Pancreas (tissue), 10 donors: ENCODE results near the gene PIP5K1B. TPM values are rescaled to one million over a fixed set of nuclear protein-coding genes. Genes with fewer than 3 reads are reported as not detected.

Experiments used
- ATAC-seq, 4 donors: fragments of 200-7000 bp; cut with Tn5 transposase; one replicate each; pipeline versions ENCODE4 v1.8.0 to v1.9.1; 2020; ENCODE audit warnings: mild to moderate bottlenecking in 4 of 4, moderate library complexity in 4 of 4
- DNase-seq, 6 donors: peaks; one replicate each; pipeline ENCODE4 v3.0.0-alpha.2; 2020
- FAIRE-seq: peaks from 2 replicates; lab custom pipeline; 2012; peaks lifted over from hg19 to GRCh38; lab: Jason Lieb, UNC
- H3K27ac ChIP-seq, 4 donors: fragments of 200-600 bp; sonication (generic); 1 replicate in 3 of 4; 2 replicates in 1 of 4; pipeline versions ENCODE4 v1.5.0 to v1.8.0; 2020
- H3K27me3 ChIP-seq, 4 donors: fragments of 200-600 bp; one replicate each; pipeline ENCODE4 v1.8.0; 2021
- H3K36me3 ChIP-seq, 3 donors: fragments of 200-600 bp; sonication (generic) in 1 of 3; one replicate each; pipeline versions ENCODE4 v1.5.0 to v1.8.0; 2020 to 2021
- H3K4me1 ChIP-seq, 3 donors: fragments of 200-600 bp; one replicate each; pipeline ENCODE4 v1.8.0; 2021
- H3K4me3 ChIP-seq, 4 donors: fragments of 200-600 bp; sonication (generic) in 2 of 4; one replicate each; pipeline versions ENCODE4 v1.5.0 to v1.8.0; 2020 to 2021
- H3K9me3 ChIP-seq, 4 donors: fragments of 200-600 bp; one replicate each; pipeline ENCODE4 v1.8.0; 2021
- WGBS, 2 donors: extraction: QIAGEN DNeasy Blood & Tissue Kit; methylation state at CpG; one replicate each; pipeline ENCODE4 v1.1.7; 2013; 5-methylcytosine and 5-hydroxymethylcytosine counted together
- intact Hi-C, 3 donors: fragments of 100-400 bp; cut with DNase I; formaldehyde crosslinking; loops; one replicate each; pipeline versions ENCODE4 v1.11.1 to v1.14.2; 2022
- polyA plus RNA-seq, 2 donors: library from polyadenylated mRNA; stranded (reverse); fragments of 200-250 nt; gene quantifications; one replicate each; pipeline ENCODE4 v1.2.3, GENCODE V29; 2013
- total RNA-seq, 6 donors: library from RNA; stranded (reverse); fragmentation: NEBNext Ultra II Directional in 4 of 6; extraction: Animal tissue kit (Norgen Biotek cat#: 25700) in 4 of 6; gene quantifications; one replicate each; pipeline versions ENCODE4 v1.2.1 to v1.2.4, GENCODE V29; 2021 to 2023
- TF ChIP-seq, protein P1 (sequence below), 4 donors: fragments of 200-600 bp; sonication (generic) in 3 of 4; IDR thresholded peaks; one replicate each; pipeline versions ENCODE4 v1.5.0 to v1.8.0; 2021; ENCODE audit warnings: antibody characterized with exemption in 4 of 4
- donor health status: healthy with polysubstance abuse.
- donor health status: DM: no; HTN: no; CAD: no; lungs with moderate emphysema.
- donor health status: DM: no; HTN: no; CAD: no.
- donor health status: control.
- donor health status: control.
- donor health status: Bipolar disorder and iron deficiency.
- donor health status: DM: yes; HTN: yes; CAD: no.
- donor health status: DM: no; HTN: no; CAD: no.
- donor health status: DM: no; HTN: no; CAD: no.
- donor health status: DM: yes; HTN: yes; CAD: no.

The PIP5K1B gene
- total and polyA plus RNA-seq, 8 donors: 1.3 to 6.9 (median 6.2) TPM

DNA sequence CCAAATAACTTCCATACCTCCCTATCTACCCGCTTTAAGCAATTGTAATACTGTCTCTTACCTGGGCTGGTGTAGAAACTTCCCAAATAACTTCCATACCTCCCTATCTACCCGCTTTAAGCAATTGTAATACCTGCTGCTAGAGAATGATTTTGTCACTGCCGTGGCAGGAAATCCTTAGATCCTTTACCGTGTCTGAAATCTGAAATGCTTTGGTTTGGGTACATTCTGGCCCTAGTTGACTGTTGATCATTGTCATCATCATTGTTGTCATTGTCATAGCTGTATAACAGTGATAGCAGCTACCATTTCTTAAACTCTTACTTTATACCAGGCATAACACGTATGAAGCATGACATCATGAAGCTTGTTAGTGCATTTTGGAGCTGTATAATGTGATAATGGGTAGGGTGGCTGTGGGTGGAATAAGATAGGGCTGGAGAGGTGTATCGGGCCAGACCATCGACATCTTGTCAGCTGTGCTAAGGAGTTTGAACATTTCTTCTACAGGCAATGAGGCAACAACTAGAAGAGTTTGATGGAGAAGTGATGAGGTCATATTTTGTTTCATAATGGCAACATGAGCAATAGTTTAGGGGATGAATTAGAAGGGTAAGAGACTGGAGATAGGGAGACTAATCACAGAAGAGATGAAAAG, 15.7 kb downstream of the PIP5K1B start:
- FAIRE-seq: no peak
- 94% methylated on average over 7 of the region's 7 CpGs for WGBS, 2 donors
- H3K27me3 ChIP-seq: no peaks in the 10 kb centered on the region

DNA sequence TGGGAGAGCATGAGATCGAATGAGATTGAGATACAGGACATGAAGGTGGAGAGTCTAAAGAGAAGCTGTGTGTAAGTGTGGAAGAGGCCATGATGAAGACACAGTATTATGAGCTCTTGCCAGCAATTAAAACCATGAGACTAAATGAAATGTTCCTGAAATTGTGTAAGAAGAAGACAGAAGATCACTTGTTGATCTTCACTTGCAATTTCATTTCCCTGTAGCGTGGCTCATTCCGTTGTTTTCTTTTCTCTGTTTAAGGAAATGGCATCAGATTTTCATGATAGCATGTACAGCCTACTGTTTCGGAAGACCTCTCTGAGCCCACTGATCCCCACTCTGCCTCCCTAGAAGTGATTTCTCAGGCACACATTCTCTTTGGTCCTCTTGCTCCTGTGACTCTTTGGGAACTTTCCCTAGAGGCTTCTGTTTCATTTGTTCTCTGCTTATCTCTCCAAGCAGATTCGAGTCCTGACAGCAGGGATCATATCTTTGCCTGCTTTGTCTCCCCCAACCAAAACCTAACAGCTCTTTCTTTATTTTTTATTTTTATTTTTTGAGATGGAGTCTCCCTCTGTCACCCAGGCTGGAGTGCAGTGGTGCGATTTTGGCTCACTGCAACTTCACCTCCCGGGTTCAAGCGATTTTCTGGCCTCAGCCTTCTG, 16.8 kb downstream of the PIP5K1B start:
- DNase-seq: no peak
- 89 to 92% methylated on average over 8 of the region's 8 CpGs for WGBS, 2 donors
- no peak overlapping the region for H3K4me3 ChIP-seq
- TF ChIP-seq, protein P1, sequence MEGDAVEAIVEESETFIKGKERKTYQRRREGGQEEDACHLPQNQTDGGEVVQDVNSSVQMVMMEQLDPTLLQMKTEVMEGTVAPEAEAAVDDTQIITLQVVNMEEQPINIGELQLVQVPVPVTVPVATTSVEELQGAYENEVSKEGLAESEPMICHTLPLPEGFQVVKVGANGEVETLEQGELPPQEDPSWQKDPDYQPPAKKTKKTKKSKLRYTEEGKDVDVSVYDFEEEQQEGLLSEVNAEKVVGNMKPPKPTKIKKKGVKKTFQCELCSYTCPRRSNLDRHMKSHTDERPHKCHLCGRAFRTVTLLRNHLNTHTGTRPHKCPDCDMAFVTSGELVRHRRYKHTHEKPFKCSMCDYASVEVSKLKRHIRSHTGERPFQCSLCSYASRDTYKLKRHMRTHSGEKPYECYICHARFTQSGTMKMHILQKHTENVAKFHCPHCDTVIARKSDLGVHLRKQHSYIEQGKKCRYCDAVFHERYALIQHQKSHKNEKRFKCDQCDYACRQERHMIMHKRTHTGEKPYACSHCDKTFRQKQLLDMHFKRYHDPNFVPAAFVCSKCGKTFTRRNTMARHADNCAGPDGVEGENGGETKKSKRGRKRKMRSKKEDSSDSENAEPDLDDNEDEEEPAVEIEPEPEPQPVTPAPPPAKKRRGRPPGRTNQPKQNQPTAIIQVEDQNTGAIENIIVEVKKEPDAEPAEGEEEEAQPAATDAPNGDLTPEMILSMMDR (IDR thresholded peaks at IDR 0.05): no peak
- no peaks in the 10 kb centered on the region for H3K9me3 ChIP-seq
- intact Hi-C loops: no loop called here
- no peaks in the 10 kb centered on the region for H3K4me1 ChIP-seq
- FAIRE-seq: no peak
- no peak for ATAC-seq
- no peak overlapping the region for H3K27ac ChIP-seq
- H3K27me3 ChIP-seq: no peaks in the 10 kb centered on the region
- no peaks in the 10 kb centered on the region for H3K36me3 ChIP-seq

More for the DNA sequence above, 15.7 kb downstream of the PIP5K1B start:
- Histone ChIP-seq H3K4me3 (no peak overlapping the region), H3K36me3 (no peaks in the 10 kb centered on the region), H3K9me3 (no peaks in the 10 kb centered on the region), H3K27ac (no peak overlapping the region), H3K4me1 (no peaks in the 10 kb centered on the region)
- TF ChIP-seq, protein P1 (IDR thresholded peaks at IDR 0.05): no peak
- DNase-seq (no peak), ATAC-seq (no peak)
- intact Hi-C loops: no loop called here

DNA sequence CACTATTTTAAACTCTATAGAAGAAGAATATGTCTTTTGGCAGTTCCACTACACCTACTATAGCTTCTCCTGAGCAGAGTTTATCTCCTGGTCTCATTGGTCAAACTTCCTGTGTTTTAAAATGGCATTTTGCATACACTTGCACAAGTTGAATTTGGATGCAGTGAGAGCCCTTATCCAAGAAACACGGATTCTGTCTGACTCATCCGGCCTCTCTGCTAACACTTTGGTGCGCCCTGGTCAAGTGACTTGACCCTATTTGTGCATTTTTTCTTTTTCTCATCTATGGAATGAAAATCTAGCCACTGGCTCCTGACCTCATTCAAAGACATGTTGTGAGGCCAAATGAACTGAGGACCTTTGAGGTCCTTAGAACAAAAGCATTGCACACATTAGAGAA, 20.0 kb downstream of the PIP5K1B start:
- Histone ChIP-seq H3K9me3 (no peaks in the 10 kb centered on the region), H3K4me3 (no peak overlapping the region), H3K27me3 (no peaks in the 10 kb centered on the region), H3K36me3 (no peaks in the 10 kb centered on the region), H3K4me1 (peaks cover 0 to under 1% (median under 1%) of the 10 kb centered on the region in 3 donors), H3K27ac (no peak overlapping the region)
- WGBS, 2 donors: 81 to 91% methylated on average over 3 of the region's 3 CpGs
- TF ChIP-seq, protein P1 (IDR thresholded peaks at IDR 0.05): no peak
- DNase-seq (no peak), FAIRE-seq (no peak), ATAC-seq (no peak)
- intact Hi-C loops: no loop called here

DNA sequence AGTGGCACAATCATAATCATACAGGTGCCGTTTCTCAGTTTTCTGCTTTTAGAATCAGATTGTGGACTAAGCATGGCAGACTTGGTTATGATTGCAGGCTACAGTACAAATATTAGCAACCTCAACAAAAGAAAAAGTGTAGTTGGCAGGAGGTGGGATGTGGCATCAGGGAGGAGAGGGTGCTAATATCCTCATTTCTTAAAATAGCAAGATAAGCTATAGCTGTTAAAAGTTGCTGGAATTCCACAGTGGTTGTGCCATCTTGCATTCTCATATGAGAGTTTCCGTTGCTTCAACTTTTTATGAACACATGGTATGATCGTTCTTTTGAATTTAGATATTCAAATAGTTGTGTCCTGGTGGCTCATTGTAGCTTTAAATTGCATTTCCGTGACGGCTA, 21.4 kb downstream of the PIP5K1B start:
- Histone ChIP-seq H3K36me3 (no peaks in the 10 kb centered on the region), H3K4me1 (peaks cover 0 to 13% (median 11%) of the 10 kb centered on the region in 3 donors), H3K4me3 (no peak overlapping the region), H3K9me3 (no peaks in the 10 kb centered on the region), H3K27ac (no peak overlapping the region), H3K27me3 (no peaks in the 10 kb centered on the region)
- no peak for DNase-seq
- intact Hi-C loops: no loop called here
- FAIRE-seq: no peak
- TF ChIP-seq, protein P1 (IDR thresholded peaks at IDR 0.05): no peak
- WGBS, 2 donors: 91 to 92% methylated on average over 5 of the region's 5 CpGs
- ATAC-seq: no peak

DNA sequence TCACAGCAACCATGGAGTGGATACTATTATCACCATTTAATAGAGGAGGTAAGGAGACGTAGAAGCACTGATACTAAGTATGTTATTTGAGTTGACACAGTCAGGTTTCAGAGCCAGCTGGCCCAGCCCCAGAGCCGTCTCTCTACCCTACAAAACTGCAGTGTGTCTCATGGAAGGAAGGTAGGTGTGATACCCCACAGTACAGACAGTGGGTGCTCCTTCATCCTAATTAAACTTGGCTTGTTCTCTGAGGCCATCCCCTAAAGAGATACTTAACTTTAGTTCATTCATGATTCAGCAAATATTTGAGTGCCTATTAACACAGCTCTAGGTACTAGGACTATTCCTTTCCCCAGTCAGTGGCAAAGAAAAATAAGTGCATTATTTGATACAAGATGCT, 22.6 kb downstream of the PIP5K1B start:
- 53 to 56% methylated on average over 2 of the region's 2 CpGs for WGBS, 2 donors

More for the DNA sequence above, 22.6 kb downstream of the PIP5K1B start:
- no peaks in the 10 kb centered on the region for H3K9me3 ChIP-seq
- FAIRE-seq (no peak), ATAC-seq (no peak), DNase-seq (no peak)
- no peak overlapping the region for H3K4me3 ChIP-seq
- TF ChIP-seq, protein P1 (IDR thresholded peaks at IDR 0.05): no peak
- H3K36me3 ChIP-seq: no peaks in the 10 kb centered on the region
- no peak overlapping the region for H3K27ac ChIP-seq
- peaks cover 0 to 13% (median 11%) of the 10 kb centered on the region in 3 donors for H3K4me1 ChIP-seq
- no peaks in the 10 kb centered on the region for H3K27me3 ChIP-seq
- intact Hi-C loops: no loop called here
